Aorta (tissue), 5 donors: ENCODE data around the gene PKD1. TPM values are rescaled to one million over a fixed set of nuclear protein-coding genes. Genes with fewer than 3 reads are reported as not detected.
A peak's percentile ranks its signal among the peaks of the same experiment; 100 is the strongest.

Source experiments
- ATAC-seq: fragments of 200-7000 bp; cut with Tn5 transposase; one replicate; pipeline ENCODE4 v1.9.1; 2022; ENCODE audit warnings: moderate library complexity; ENCODE audit not compliant: low FRiP score
- DNase-seq, 2 donors: peaks; one replicate each; pipeline ENCODE4 v3.0.0-alpha.2; 2020
- H3K27ac ChIP-seq, 2 donors: one replicate each; pipeline ENCODE4 v1.5.1; 2013; ENCODE audit warnings: low read length in 2 of 2, mild to moderate bottlenecking in 2 of 2, moderate library complexity in 2 of 2, control low read depth in 1 of 2, inconsistent platforms in 1 of 2, low read depth in 1 of 2
- H3K27me3 ChIP-seq, 2 donors: one replicate each; pipeline ENCODE4 v1.6.1; 2013; ENCODE audit warnings: control low read depth in 1 of 2, low read length in 1 of 2, mild to moderate bottlenecking in 1 of 2, moderate library complexity in 1 of 2; ENCODE audit not compliant: insufficient read depth in 2 of 2, control insufficient read depth in 1 of 2
- H3K36me3 ChIP-seq, 2 donors: one replicate each; pipeline ENCODE4 v1.6.1; 2013; ENCODE audit warnings: control low read depth in 1 of 2, low read length in 1 of 2, mild to moderate bottlenecking in 1 of 2; ENCODE audit not compliant: insufficient read depth in 2 of 2, control insufficient read depth in 1 of 2
- H3K4me1 ChIP-seq, 2 donors: one replicate each; pipeline ENCODE4 v1.6.1; 2013; ENCODE audit warnings: low read length in 2 of 2, control low read depth in 1 of 2, mild to moderate bottlenecking in 1 of 2, moderate library complexity in 1 of 2; ENCODE audit not compliant: insufficient read depth in 2 of 2, control insufficient read depth in 1 of 2
- H3K4me3 ChIP-seq, 2 donors: one replicate each; pipeline ENCODE4 v1.5.1; 2013; ENCODE audit warnings: low read length in 2 of 2, control low read depth in 1 of 2, mild to moderate bottlenecking in 1 of 2
- H3K9me3 ChIP-seq: one replicate; pipeline ENCODE4 v1.6.1; 2013; ENCODE audit warnings: mild to moderate bottlenecking, low read length; ENCODE audit not compliant: control insufficient read depth
- WGBS, 2 donors: extraction: QIAGEN DNeasy Blood & Tissue Kit; methylation state at CpG; one replicate each; pipeline ENCODE4 v1.1.7; 2013; 5-methylcytosine and 5-hydroxymethylcytosine counted together
- intact Hi-C, 2 donors: fragments of 100-400 bp; cut with DNase I; formaldehyde crosslinking; loops; one replicate each; pipeline versions ENCODE4 v1.14.2 to v1.15.0; 2022
- polyA plus RNA-seq, 2 donors: library from polyadenylated mRNA; stranded (reverse); fragments of 200-250 nt; gene quantifications; one replicate each; pipeline ENCODE4 v1.2.3, GENCODE V29; 2013
- total RNA-seq, 2 donors: library from RNA; stranded (reverse); fragmentation: NEBNext Ultra II Directional; extraction: Animal tissue kit (Norgen Biotek cat#: 25700); gene quantifications; one replicate each; pipeline ENCODE4 v1.2.1, GENCODE V29; 2021
- donor health status: healthy with polysubstance abuse.
- donor health status: Bipolar disorder and iron deficiency.
- donor health status: DM: no; HTN: no; CAD: no.
- donor health status: DM: no; HTN: no; CAD: no.
- donor health status: DM: yes; HTN: yes; CAD: no.

Gene PKD1
- total and polyA plus RNA-seq, 4 donors = 42.8 to 337 (median 297) TPM

DNA sequence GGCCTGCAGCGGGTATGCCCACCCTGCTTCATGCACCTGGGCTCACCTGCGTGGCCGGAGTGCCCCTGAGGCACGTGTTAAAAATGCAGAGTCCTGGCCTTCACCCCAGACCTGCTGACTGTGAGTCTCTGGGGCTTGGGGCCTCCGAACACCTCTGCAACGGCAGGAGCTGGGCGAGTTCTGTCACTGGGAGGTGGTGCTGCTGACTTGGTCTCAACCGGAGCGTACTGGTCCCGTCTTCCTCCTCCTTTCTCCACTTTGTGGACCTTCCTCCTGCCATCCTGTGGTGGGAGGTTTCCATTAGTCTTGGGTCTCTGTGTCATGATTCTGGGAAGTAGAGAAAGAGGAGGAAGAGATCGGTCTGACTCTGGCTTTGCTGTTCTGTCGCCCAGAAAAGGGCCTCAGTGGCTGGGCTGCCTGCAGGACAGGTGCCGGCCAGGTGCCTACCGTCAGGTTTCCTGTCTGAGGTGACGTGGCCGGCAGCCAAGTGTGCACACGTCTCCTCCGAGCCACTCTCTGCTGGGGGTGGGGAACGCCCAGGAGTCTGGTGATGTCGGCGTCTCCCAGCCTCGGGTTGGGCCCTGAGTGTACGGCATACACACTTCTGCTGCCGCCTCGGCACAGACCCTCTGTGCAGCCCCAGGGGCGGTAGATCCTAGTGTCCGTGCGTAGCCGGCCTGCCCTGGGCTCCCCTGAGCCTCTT, 81.0 kb downstream of the PKD1 start:
- Histone ChIP-seq H3K36me3 (peaks cover 0 to 6% of the 10 kb centered on the region in 2 donors), H3K9me3 (no peaks in the 10 kb centered on the region), H3K27me3 (no peaks in the 10 kb centered on the region), H3K4me1 (no peaks in the 10 kb centered on the region), H3K4me3 (no peak overlapping the region), H3K27ac (no peak overlapping the region)
- intact Hi-C loops = no loop called here
- DNase-seq = no peak
- WGBS, 2 donors = 88 to 89% methylated on average over 29 of the region's 29 CpGs
- ATAC-seq = no peak

- Histone ChIP-seq H3K27me3 (no peaks in the 10 kb centered on the region), H3K4me3 (no peak overlapping the region), H3K27ac (no peak overlapping the region), H3K36me3 (peaks cover 0 to 6% of the 10 kb centered on the region in 2 donors), H3K4me1 (no peaks in the 10 kb centered on the region), H3K9me3 (no peaks in the 10 kb centered on the region)
- no peak for ATAC-seq
- WGBS, 2 donors = 91 to 95% methylated on average over 17 of the region's 17 CpGs
- no peak for DNase-seq
- intact Hi-C loops = no loop called here
These were observed 81.8 kb downstream of the PKD1 start for GRCh38 chr16:2053897-2054296.

DNA sequence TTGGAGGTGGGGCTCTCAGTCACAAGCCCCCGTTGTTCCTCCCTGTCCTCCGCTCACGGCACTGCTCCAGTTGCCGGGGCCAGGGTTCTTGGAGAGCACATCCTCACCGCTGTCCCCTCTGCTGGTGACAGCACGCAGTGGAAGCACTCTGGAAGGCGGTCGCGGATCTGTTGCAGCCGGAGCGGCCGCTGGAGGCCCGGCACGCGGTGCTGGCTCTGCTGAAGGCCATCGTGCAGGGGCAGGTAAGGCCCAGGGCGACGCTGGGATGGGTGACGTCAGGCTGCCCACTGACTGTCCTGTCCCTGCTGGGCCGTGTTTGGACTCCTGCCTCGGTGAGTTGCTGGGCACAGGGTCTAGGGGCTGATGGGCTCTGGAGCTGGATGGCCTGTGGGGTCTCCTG, 82.5 kb downstream of the PKD1 start:
- Histone ChIP-seq H3K36me3 (peaks cover 0 to 6% of the 10 kb centered on the region in 2 donors), H3K4me1 (no peaks in the 10 kb centered on the region), H3K9me3 (no peaks in the 10 kb centered on the region), H3K27me3 (no peaks in the 10 kb centered on the region), H3K4me3 (no peak overlapping the region), H3K27ac (no peak overlapping the region)
- 93 to 94% methylated on average over 21 of the region's 21 CpGs for WGBS, 2 donors
- ATAC-seq (no peak), DNase-seq (no peak)
- intact Hi-C loops = no loop called here

GRCh38 chr16:2048116-2048543, 87.6 kb downstream of the PKD1 start:
- Histone ChIP-seq H3K9me3 (no peaks in the 10 kb centered on the region), H3K36me3 (no peaks in the 10 kb centered on the region), H3K27ac (no peak overlapping the region), H3K27me3 (no peaks in the 10 kb centered on the region), H3K4me3 (peak overlapping the region; percentile 61 to 85), H3K4me1 (no peaks in the 10 kb centered on the region)
- no peak for ATAC-seq
- DNase-seq = no peak
- intact Hi-C loops = no loop called here
- WGBS, 2 donors = 1 to 2% methylated on average over 30 of the region's 30 CpGs

DNA sequence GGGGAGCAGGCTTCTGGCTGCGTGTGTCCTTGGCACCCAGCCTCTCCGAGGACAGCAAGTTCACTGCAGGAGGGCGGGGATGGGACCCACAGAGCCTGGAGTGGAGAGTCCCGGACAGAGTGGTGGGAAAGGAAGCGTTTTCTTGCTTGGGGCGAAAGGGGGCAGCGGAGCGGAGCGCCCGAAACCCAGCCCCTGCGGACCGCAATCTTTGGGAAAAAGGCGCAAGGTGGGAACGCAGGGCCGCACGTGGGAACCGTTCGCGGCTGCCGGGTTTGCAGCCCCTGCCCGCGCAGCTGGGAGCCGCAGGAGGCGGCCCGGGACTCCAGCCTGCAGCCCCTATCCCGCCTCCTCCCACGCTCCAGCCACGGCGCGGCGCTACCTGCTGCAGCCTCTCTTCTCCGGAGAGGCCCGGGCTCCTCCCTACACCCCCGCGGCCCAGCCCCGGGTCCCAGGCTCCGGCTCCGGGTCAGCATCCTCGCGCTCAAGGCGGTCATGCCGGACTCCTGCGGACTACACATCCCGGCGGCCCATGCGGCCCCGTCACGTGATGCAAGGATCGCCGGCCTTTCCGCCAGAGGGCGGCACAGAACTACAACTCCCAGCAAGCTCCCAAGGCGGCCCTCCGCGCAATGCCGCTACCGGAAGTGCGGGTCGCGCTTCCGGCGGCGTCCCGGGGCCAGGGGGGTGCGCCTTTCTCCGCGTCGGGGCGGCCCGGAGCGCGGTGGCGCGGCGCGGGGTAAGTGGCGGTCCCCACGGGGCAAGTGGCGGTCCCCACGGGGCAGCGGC, 88.2 kb downstream of the PKD1 start, which contains the start of the genes NTHL1 and TSC2:
Gene NTHL1 (minus strand): TSS at position 505 of the 786 bp plus-strand sequence. CDS start 11 bp downstream, at position 494.
Gene TSC2 (plus strand): TSS at position 656 of the 786 bp plus-strand sequence. CDS start 631 bp downstream, outside the sequence.
- no peak within 1 kb of the TSS for H3K27ac ChIP-seq
- DNase-seq (peak; percentile 98 to 99), ATAC-seq (peak; percentile 97)
- H3K4me3 ChIP-seq = peak within 1 kb of the TSS; percentile 61 to 85
- H3K27me3 ChIP-seq = no peaks in the 10 kb centered on the region
- intact Hi-C loops = no loop called here
- WGBS, 2 donors = 0 to 1% methylated on average over 76 to 81 of the region's 81 CpGs
- no peaks in the 10 kb centered on the region for H3K9me3 ChIP-seq
- no peaks in the 10 kb centered on the region for H3K36me3 ChIP-seq
- H3K4me1 ChIP-seq = no peaks in the 10 kb centered on the region

DNA sequence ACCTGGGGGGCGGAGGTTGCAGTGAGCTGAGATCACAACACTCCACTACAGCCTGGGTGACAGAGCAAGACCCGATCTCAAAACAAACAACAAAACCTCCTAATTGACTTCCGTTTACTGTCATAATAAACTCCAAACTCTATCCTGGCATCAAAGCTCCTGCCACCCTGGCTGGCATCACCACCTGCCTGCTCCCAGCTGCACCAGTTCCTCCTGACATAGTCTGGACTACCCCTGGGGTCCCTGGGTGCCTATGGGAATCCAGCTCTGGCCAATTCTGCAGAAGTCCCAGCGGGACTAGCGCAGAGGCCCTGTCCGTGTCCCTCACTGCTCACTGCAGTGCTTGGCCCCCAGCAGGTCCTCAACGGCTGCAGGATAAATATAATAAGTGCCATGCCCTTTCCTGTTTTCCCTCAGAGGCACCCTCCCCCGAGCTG, 88.8 kb downstream of the PKD1 start:
- no peaks in the 10 kb centered on the region for H3K36me3 ChIP-seq
- intact Hi-C loops = no loop called here
- no peaks in the 10 kb centered on the region for H3K9me3 ChIP-seq
- no peak overlapping the region for H3K27ac ChIP-seq
- DNase-seq (no peak), ATAC-seq (no peak)
- H3K4me3 ChIP-seq = peak overlapping the region in 1 of 2 donors; percentile 60
- no peaks in the 10 kb centered on the region for H3K27me3 ChIP-seq
- no peaks in the 10 kb centered on the region for H3K4me1 ChIP-seq
- 17 to 18% methylated on average over 8 of the region's 8 CpGs for WGBS, 2 donors

DNA sequence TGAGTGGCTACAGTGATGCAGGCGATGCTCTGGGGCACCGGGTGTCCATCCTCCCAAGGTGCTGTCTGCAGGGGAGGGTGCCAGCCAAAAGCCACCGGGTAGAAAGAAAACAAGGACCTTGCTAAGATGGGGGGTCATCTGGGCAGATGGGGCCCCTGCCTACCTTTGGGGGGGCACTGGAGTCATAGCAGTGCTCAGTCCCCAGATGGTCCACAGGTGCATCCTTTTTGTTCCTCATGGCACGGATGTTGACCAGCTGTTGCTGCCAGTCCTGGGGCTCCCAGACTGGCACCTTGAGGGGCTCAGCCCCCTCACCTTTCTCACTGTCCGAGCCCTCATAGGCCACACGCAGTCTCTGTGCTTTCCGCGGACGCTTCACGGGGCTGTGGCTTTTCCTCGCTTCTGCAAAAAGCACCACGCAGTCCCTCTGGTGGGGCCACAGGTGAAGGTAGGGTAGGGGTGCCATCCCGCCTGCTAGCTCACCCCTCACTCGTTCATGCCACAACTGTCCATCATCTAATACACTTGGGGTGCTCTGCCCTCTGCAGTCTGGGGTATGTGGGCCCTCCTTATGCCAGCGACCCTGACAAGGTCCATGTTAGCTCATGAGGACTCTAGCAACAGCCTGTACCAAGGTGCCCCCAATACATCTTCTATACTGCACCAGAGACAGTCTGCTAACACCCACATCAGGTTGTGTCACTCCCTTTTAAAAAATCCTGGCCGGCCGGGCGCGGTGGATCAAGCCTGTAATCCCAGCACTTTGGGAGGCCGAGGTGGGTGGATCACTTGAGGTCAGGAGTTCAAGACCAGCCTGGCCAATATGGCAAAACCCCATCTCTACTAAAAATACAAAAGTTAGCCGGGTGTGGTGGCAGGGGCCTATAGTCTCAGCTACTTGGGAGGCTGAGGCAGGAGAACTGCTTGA, 89.5 kb downstream of the PKD1 start:
- Histone ChIP-seq H3K4me1 (no peaks in the 10 kb centered on the region), H3K4me3 (no peak overlapping the region), H3K27me3 (no peaks in the 10 kb centered on the region), H3K9me3 (no peaks in the 10 kb centered on the region), H3K27ac (no peak overlapping the region), H3K36me3 (no peaks in the 10 kb centered on the region)
- DNase-seq = no peak
- ATAC-seq = no peak
- intact Hi-C loops = no loop called here
- WGBS, 2 donors = 92% methylated on average over 21 of the region's 21 CpGs

GRCh38 chr16:2044541-2044940, 91.2 kb downstream of the PKD1 start:
- no peak overlapping the region for H3K27ac ChIP-seq
- intact Hi-C loops = no loop called here
- no peak for ATAC-seq
- DNase-seq = no peak
- H3K9me3 ChIP-seq = no peaks in the 10 kb centered on the region
- WGBS, 2 donors = 92 to 93% methylated on average over 22 of the region's 22 CpGs
- H3K4me1 ChIP-seq = no peaks in the 10 kb centered on the region
- no peaks in the 10 kb centered on the region for H3K36me3 ChIP-seq
- H3K4me3 ChIP-seq = no peak overlapping the region
- no peaks in the 10 kb centered on the region for H3K27me3 ChIP-seq
